Activated naive CD4-positive, alpha-beta T cell treated with anti-CD3 and anti-CD28 coated beads, Interleukin-2, amount 10 ng/mL, durations not matched to agents 7 days and 5 days (primary cell): ENCODE results near the gene EVC2.

Source experiments
- CTCF ChIA-PET: fragments of 350-600 bp; sonication (Branson Sonifier 250); formaldehyde crosslinking; loops from one replicate; lab custom pipeline; 2021; ENCODE audit warnings: antibody characterized with exemption; lab: Charles Lee
- DNase-seq: peaks from one replicate; pipeline ENCODE4 v3.0.0-alpha.2; 2020
- H3K27ac Mint-ChIP-seq: one replicate; pipeline ENCODE4 v1.8.0; 2021; ENCODE audit warnings: mild to moderate bottlenecking, moderate library complexity, mixed read lengths
- H3K27me3 Mint-ChIP-seq: one replicate; pipeline ENCODE4 v1.8.0; 2021; ENCODE audit warnings: mild to moderate bottlenecking, mixed read lengths
- H3K36me3 Mint-ChIP-seq: one replicate; pipeline ENCODE4 v1.8.0; 2021; ENCODE audit warnings: mixed read lengths
- H3K4me1 Mint-ChIP-seq: one replicate; pipeline ENCODE4 v1.8.0; 2021; ENCODE audit warnings: mixed read lengths
- H3K4me3 Mint-ChIP-seq: one replicate; pipeline ENCODE4 v1.8.0; 2021; ENCODE audit warnings: mild to moderate bottlenecking, moderate library complexity, mixed read lengths
- H3K9me3 Mint-ChIP-seq: one replicate; pipeline ENCODE4 v1.8.0; 2021; ENCODE audit warnings: mixed read lengths

EVC2 gene

GRCh38 chr4:5547651-5548249 lies 160.6 kb downstream of the EVC2 start:
- H3K36me3 Mint-ChIP-seq = no peaks in the 10 kb centered on the region
- no peak for DNase-seq
- H3K4me3 Mint-ChIP-seq = no peak overlapping the region
- H3K27ac Mint-ChIP-seq = no peak overlapping the region
- H3K27me3 Mint-ChIP-seq = no peaks in the 10 kb centered on the region
- no peaks in the 10 kb centered on the region for H3K4me1 Mint-ChIP-seq
- CTCF ChIA-PET = no interaction called here
- peaks cover 12% of the 10 kb centered on the region for H3K9me3 Mint-ChIP-seq

- DNase-seq = no peak
- Mint-ChIP-seq H3K36me3 (no peaks in the 10 kb centered on the region), H3K9me3 (peaks cover 12% of the 10 kb centered on the region), H3K4me1 (no peaks in the 10 kb centered on the region), H3K4me3 (no peak overlapping the region), H3K27me3 (no peaks in the 10 kb centered on the region), H3K27ac (no peak overlapping the region)
- CTCF ChIA-PET = no interaction called here
These were observed 163.1 kb downstream of the EVC2 start for GRCh38 chr4:5545271-5545670.

GRCh38 chr4:5544762-5545161 lies 163.6 kb downstream of the EVC2 start:
- no peaks in the 10 kb centered on the region for H3K4me1 Mint-ChIP-seq
- H3K27me3 Mint-ChIP-seq = no peaks in the 10 kb centered on the region
- no peaks in the 10 kb centered on the region for H3K36me3 Mint-ChIP-seq
- H3K4me3 Mint-ChIP-seq = no peak overlapping the region
- DNase-seq = no peak
- CTCF ChIA-PET = no interaction called here
- no peak overlapping the region for H3K27ac Mint-ChIP-seq
- peaks cover 7% of the 10 kb centered on the region for H3K9me3 Mint-ChIP-seq

GRCh38 chr4:5543681-5544080 lies 164.7 kb downstream of the EVC2 start:
- Mint-ChIP-seq H3K27ac (no peak overlapping the region), H3K4me3 (no peak overlapping the region), H3K4me1 (no peaks in the 10 kb centered on the region), H3K9me3 (peaks cover 5% of the 10 kb centered on the region), H3K36me3 (no peaks in the 10 kb centered on the region), H3K27me3 (no peaks in the 10 kb centered on the region)
- CTCF ChIA-PET = no interaction called here
- no peak for DNase-seq

DNA sequence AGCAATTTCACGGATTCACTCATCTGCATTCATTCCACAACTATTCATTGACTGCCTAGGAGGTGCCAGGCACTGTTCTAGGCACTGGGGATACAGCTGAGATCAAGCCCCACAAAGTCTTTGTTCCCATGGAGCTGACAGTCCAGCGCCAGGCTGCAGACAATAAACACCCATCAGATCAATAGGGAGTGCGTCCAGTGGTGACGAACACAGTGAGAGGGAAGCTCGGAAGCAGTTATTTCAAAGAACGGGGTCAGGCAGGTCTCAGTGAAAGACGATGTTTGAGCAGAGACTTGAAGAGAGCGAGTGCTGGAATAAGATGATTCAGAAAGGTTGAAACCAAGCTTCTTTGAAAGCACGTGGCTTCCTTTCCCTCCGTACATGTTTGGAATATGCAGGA lies 167.2 kb downstream of the EVC2 start:
- H3K27ac Mint-ChIP-seq = no peak overlapping the region
- DNase-seq = no peak
- no peaks in the 10 kb centered on the region for H3K27me3 Mint-ChIP-seq
- peaks cover 5% of the 10 kb centered on the region for H3K9me3 Mint-ChIP-seq
- no peaks in the 10 kb centered on the region for H3K4me1 Mint-ChIP-seq
- CTCF ChIA-PET = no interaction called here
- no peaks in the 10 kb centered on the region for H3K36me3 Mint-ChIP-seq
- no peak overlapping the region for H3K4me3 Mint-ChIP-seq

GRCh38 chr4:5539584-5539983 lies 168.8 kb downstream of the EVC2 start:
- Mint-ChIP-seq H3K4me1 (no peaks in the 10 kb centered on the region), H3K4me3 (no peak overlapping the region), H3K36me3 (no peaks in the 10 kb centered on the region), H3K9me3 (peaks cover 11% of the 10 kb centered on the region), H3K27ac (no peak overlapping the region), H3K27me3 (no peaks in the 10 kb centered on the region)
- no peak for DNase-seq
- CTCF ChIA-PET = no interaction called here

- no peak overlapping the region for H3K27ac Mint-ChIP-seq
- no peaks in the 10 kb centered on the region for H3K36me3 Mint-ChIP-seq
- H3K27me3 Mint-ChIP-seq = no peaks in the 10 kb centered on the region
- no peaks in the 10 kb centered on the region for H3K4me1 Mint-ChIP-seq
- CTCF ChIA-PET = no interaction called here
- H3K4me3 Mint-ChIP-seq = no peak overlapping the region
- no peak for DNase-seq
- peaks cover 33% of the 10 kb centered on the region for H3K9me3 Mint-ChIP-seq
These were observed 176.3 kb downstream of the EVC2 start for GRCh38 chr4:5532100-5532499.

GRCh38 chr4:5528031-5528436 lies 180.3 kb downstream of the EVC2 start:
- Mint-ChIP-seq H3K27me3 (no peaks in the 10 kb centered on the region), H3K9me3 (peaks cover 21% of the 10 kb centered on the region), H3K4me3 (no peak overlapping the region), H3K36me3 (no peaks in the 10 kb centered on the region), H3K4me1 (no peaks in the 10 kb centered on the region), H3K27ac (no peak overlapping the region)
- CTCF ChIA-PET = no interaction called here
- no peak for DNase-seq

GRCh38 chr4:5527211-5527610 lies 181.1 kb downstream of the EVC2 start:
- peaks cover 15% of the 10 kb centered on the region for H3K9me3 Mint-ChIP-seq
- CTCF ChIA-PET = no interaction called here
- H3K27me3 Mint-ChIP-seq = no peaks in the 10 kb centered on the region
- no peak for DNase-seq
- no peaks in the 10 kb centered on the region for H3K36me3 Mint-ChIP-seq
- no peaks in the 10 kb centered on the region for H3K4me1 Mint-ChIP-seq
- no peak overlapping the region for H3K4me3 Mint-ChIP-seq
- no peak overlapping the region for H3K27ac Mint-ChIP-seq

GRCh38 chr4:5526080-5526846 lies 182.1 kb downstream of the EVC2 start:
- H3K9me3 Mint-ChIP-seq = peaks cover 13% of the 10 kb centered on the region
- CTCF ChIA-PET = no interaction called here
- H3K36me3 Mint-ChIP-seq = no peaks in the 10 kb centered on the region
- H3K27me3 Mint-ChIP-seq = no peaks in the 10 kb centered on the region
- no peaks in the 10 kb centered on the region for H3K4me1 Mint-ChIP-seq
- DNase-seq = no peak
- no peak overlapping the region for H3K27ac Mint-ChIP-seq
- H3K4me3 Mint-ChIP-seq = no peak overlapping the region

GRCh38 chr4:5524446-5525299 lies 183.7 kb downstream of the EVC2 start:
- Mint-ChIP-seq H3K9me3 (peaks cover 19% of the 10 kb centered on the region), H3K27me3 (no peaks in the 10 kb centered on the region), H3K4me3 (no peak overlapping the region), H3K36me3 (no peaks in the 10 kb centered on the region), H3K4me1 (no peaks in the 10 kb centered on the region), H3K27ac (no peak overlapping the region)
- no peak for DNase-seq
- CTCF ChIA-PET = no interaction called here

DNA sequence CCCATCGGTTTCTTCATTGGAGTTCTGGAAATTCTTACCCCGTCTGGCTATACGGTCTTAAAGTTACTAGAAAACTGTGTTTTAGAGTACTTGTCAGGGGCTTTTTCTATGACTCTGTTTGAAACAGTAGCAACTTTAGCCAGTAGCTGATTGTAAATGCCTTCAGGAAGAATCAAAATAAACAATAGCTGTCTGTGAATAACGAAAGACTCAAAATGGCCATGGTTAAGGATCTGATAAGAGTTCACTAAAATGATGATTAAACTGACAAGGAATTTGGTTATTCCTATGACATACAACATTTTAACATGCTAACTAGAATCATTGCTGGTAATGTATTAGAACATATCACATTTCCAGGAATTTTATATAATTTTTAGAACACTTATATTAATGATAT lies 191.0 kb downstream of the EVC2 start:
- H3K27me3 Mint-ChIP-seq = no peaks in the 10 kb centered on the region
- H3K4me1 Mint-ChIP-seq = no peaks in the 10 kb centered on the region
- no peak overlapping the region for H3K27ac Mint-ChIP-seq
- no peak for DNase-seq
- peaks cover 7% of the 10 kb centered on the region for H3K9me3 Mint-ChIP-seq
- H3K4me3 Mint-ChIP-seq = no peak overlapping the region
- H3K36me3 Mint-ChIP-seq = no peaks in the 10 kb centered on the region
- CTCF ChIA-PET = no interaction called here

DNA sequence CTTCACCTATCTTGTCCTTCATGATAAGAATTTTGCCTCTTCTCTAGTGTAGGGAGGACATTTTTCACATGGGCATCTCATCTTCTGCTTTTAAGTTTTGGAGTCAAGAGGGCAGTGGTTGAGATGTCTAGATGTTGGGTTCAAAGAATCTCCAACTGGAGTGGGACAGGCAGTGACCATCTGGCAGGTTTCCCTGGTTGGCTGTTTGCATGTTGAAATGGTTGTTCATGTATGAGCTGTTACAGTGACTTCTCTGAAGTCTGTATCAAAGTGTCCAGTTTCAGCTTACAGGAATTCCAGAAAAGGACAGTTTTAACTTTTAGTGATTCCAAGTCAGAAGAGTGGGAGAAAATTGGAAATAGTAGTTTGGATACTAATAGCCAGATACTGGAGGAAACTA lies 192.7 kb downstream of the EVC2 start:
- no peak for DNase-seq
- no peaks in the 10 kb centered on the region for H3K4me1 Mint-ChIP-seq
- no peaks in the 10 kb centered on the region for H3K36me3 Mint-ChIP-seq
- H3K27me3 Mint-ChIP-seq = no peaks in the 10 kb centered on the region
- peaks cover 7% of the 10 kb centered on the region for H3K9me3 Mint-ChIP-seq
- H3K4me3 Mint-ChIP-seq = no peak overlapping the region
- CTCF ChIA-PET = no interaction called here
- H3K27ac Mint-ChIP-seq = no peak overlapping the region
